GM19193 (cell line): ENCODE results near the gene STAG3.

ENCODE experiments used
- POLR2A ChIP-seq: IDR thresholded peaks from 4 replicates; pipeline ENCODE4 v1.6.1; 2011; ENCODE audit not compliant: insufficient read depth, insufficient read length; ENCODE audit errors: extremely low read depth

Gene STAG3

GRCh38 chr7:100221231-100221718 is 43.6 kb downstream of the STAG3 start:
- TF ChIP-seq POLR2A, result peak; percentile 75

- no peak for TF ChIP-seq POLR2A
Measured at GRCh38 chr7:100221767-100222444, 44.2 kb downstream of the STAG3 start.

- TF ChIP-seq POLR2A, result no peak
Measured at GRCh38 chr7:100222445-100223132, 44.9 kb downstream of the STAG3 start.

GRCh38 chr7:100247152-100247757 is 69.5 kb downstream of the STAG3 start:
- no peak for TF ChIP-seq POLR2A

- TF ChIP-seq POLR2A, result no peak
Measured at GRCh38 chr7:100248483-100248882, 70.8 kb downstream of the STAG3 start.

GRCh38 chr7:100257017-100257416 is 79.3 kb downstream of the STAG3 start:
- no peak for TF ChIP-seq POLR2A
